Measurements from ENCODE around the gene WDR70.

- TF ChIP-seq POLR2AphosphoS5 (IDR thresholded peaks at IDR 0.05) (no peak), CTCF (IDR thresholded peaks at IDR 0.05) (no peak), POLR2A (IDR thresholded peaks at IDR 0.05) (no peak)
Measured at GRCh38 chr5:37628876-37629275, 249.8 kb downstream of the WDR70 start.

Measured in suprapubic skin (tissue), 4 donors.